COR-L47 (cell line): ENCODE data around the gene FSHB.
"Not testable (repeated sequence)": the region's sequence is repeated elsewhere in the genome, so short reads cannot be mapped to it uniquely, and the experiment has no call there.

ENCODE experiments used
- DNase-seq: peaks from one replicate; lab custom pipeline; 2025; lab: John Stamatoyannopoulos, UW

FSHB gene

GRCh38 chr11:30268638-30269037, 37.8 kb downstream of the FSHB start:
- not testable (repeated sequence) for DNase-seq

GRCh38 chr11:30270671-30271070, 39.9 kb downstream of the FSHB start:
- no peak for DNase-seq

DNA sequence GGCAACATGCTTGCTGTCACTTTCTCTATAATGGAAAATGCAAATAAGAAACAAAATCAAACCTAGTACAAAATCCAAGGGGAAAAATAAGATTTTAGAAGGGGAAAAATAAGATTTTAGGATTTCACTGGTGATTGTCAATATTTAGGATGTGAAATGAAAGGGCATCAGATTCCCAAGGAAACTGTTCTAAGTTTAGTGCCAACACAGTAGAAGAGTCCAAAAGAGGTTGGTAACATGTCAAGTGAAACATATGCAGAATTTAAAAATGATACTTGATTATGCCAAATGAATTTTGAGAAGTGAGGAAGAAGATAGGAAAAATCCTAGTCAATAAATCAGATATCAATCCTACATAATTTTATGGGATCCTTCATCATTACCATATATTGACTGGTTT, 46.4 kb downstream of the FSHB start:
- no peak for DNase-seq

GRCh38 chr11:30279796-30280195, 49.0 kb downstream of the FSHB start:
- no peak for DNase-seq

DNA sequence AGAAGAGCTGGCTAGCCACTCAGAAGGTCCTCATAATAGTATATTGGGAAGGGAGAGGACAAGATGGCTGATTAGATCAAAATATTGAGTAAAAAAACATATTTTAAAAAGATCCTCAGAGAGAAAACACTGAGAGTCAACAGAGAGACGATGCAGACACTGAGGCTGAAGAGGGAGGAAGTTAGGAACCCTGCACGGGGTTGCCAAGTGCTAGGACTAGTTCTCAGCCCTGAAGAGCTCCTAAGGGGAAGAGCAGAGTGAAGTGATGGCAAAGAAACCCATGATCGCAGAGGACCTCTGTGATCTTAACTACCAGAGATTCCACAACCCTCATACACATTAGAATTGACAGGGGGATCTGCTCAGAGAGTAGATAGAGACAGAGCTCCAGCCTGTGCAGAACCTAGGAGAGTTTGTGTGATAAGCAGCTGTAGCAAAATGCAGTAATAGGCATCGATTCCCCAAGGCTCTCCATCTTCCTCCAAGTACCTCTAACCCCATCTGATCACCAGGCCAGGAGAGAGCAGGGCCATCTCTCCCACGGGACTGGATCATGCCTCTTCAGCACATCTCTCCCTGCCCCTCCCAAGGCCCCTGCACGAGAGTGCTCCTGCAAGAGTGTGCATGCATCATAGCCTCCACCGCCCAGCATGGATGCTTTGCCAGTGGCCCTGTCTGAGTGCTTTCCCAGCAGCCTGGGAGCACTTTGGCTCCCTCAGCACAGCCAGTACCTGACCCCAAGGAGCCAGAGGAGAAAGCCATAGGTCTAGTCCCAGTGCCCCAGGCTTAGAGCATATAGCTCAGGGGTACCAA, 50.9 kb downstream of the FSHB start:
- DNase-seq, result no peak

- DNase-seq, result no peak
These were observed 51.4 kb downstream of the FSHB start for GRCh38 chr11:30282289-30282631.
